ENCODE data around the gene TBC1D8B.

Gene TBC1D8B

GRCh38 chrX:106917830-106918500 lies 115.5 kb downstream of the TBC1D8B start:
- no peaks in the 10 kb centered on the region for H4K20me1 ChIP-seq (ENCODE audit: control insufficient read depth, insufficient read depth, low read depth, low read length)
- no peaks in the 10 kb centered on the region for H3K9me3 ChIP-seq (ENCODE audit: control insufficient read depth, insufficient read depth, low read length)
- H3K4me3 ChIP-seq (ENCODE audit: low read length): no peak overlapping the region
- TF ChIP-seq EZH2phosphoT487 (IDR thresholded peaks at IDR 0.05; ENCODE audit: borderline replicate concordance, low read length) (no peak), CTCF (IDR thresholded peaks at IDR 0.05; ENCODE audit: low read depth, low read length, poor library complexity, severe bottlenecking) (no peak)
- H3K27ac ChIP-seq (ENCODE audit: low read depth, low read length): no peak overlapping the region
- H3K4me1 ChIP-seq (ENCODE audit: control insufficient read depth, low read length): no peaks in the 10 kb centered on the region
- H3F3A ChIP-seq (ENCODE audit: control insufficient read depth, insufficient read depth): no peaks in the 10 kb centered on the region
- no peaks in the 10 kb centered on the region for H3K27me3 ChIP-seq (ENCODE audit: control insufficient read depth, low read length)
- no peaks in the 10 kb centered on the region for H3K9me2 ChIP-seq (replicated peaks; ENCODE audit: control insufficient read depth, low read length)
- no peaks in the 10 kb centered on the region for H3K36me3 ChIP-seq (ENCODE audit: control insufficient read depth, low read length)
- no peak overlapping the region for H3K4me2 ChIP-seq (ENCODE audit: low read length)
- no peaks in the 10 kb centered on the region for H3K79me2 ChIP-seq (ENCODE audit: control insufficient read depth, low read length)

GRCh38 chrX:106919932-106920452 lies 117.5 kb downstream of the TBC1D8B start, which contains the start of gene CLDN2:
Gene CLDN2 (plus strand): TSS chrX:106920402. CDS start chrX:106928229, 7,827 bp downstream.
- Histone ChIP-seq H3K4me2 (ENCODE audit: low read length) (no peak within 1 kb of the TSS), H3K9me3 (ENCODE audit: control insufficient read depth, insufficient read depth, low read length) (no peaks in the 10 kb centered on the region), H4K20me1 (ENCODE audit: control insufficient read depth, insufficient read depth, low read depth, low read length) (no peaks in the 10 kb centered on the region), H3K27me3 (ENCODE audit: control insufficient read depth, low read length) (no peaks in the 10 kb centered on the region), H3K36me3 (ENCODE audit: control insufficient read depth, low read length) (no peaks in the 10 kb centered on the region), H3K79me2 (ENCODE audit: control insufficient read depth, low read length) (no peaks in the 10 kb centered on the region), H3K9me2 (replicated peaks; ENCODE audit: control insufficient read depth, low read length) (no peaks in the 10 kb centered on the region), H3K27ac (ENCODE audit: low read depth, low read length) (no peak within 1 kb of the TSS), H3K4me1 (ENCODE audit: control insufficient read depth, low read length) (no peaks in the 10 kb centered on the region), H3F3A (ENCODE audit: control insufficient read depth, insufficient read depth) (no peaks in the 10 kb centered on the region), H3K4me3 (ENCODE audit: low read length) (no peak within 1 kb of the TSS)
- TF ChIP-seq EZH2phosphoT487 (IDR thresholded peaks at IDR 0.05; ENCODE audit: borderline replicate concordance, low read length): no peak
- no peak for TF ChIP-seq CTCF (IDR thresholded peaks at IDR 0.05; ENCODE audit: low read depth, low read length, poor library complexity, severe bottlenecking)

GRCh38 chrX:106921637-106922036 lies 119.2 kb downstream of the TBC1D8B start:
- Histone ChIP-seq H3K27me3 (ENCODE audit: control insufficient read depth, low read length) (no peaks in the 10 kb centered on the region), H3F3A (ENCODE audit: control insufficient read depth, insufficient read depth) (no peaks in the 10 kb centered on the region), H3K9me3 (ENCODE audit: control insufficient read depth, insufficient read depth, low read length) (no peaks in the 10 kb centered on the region), H3K4me1 (ENCODE audit: control insufficient read depth, low read length) (no peaks in the 10 kb centered on the region), H3K4me2 (ENCODE audit: low read length) (no peak overlapping the region), H3K4me3 (ENCODE audit: low read length) (no peak overlapping the region), H3K27ac (ENCODE audit: low read depth, low read length) (no peak overlapping the region), H4K20me1 (ENCODE audit: control insufficient read depth, insufficient read depth, low read depth, low read length) (no peaks in the 10 kb centered on the region), H3K36me3 (ENCODE audit: control insufficient read depth, low read length) (no peaks in the 10 kb centered on the region), H3K9me2 (replicated peaks; ENCODE audit: control insufficient read depth, low read length) (no peaks in the 10 kb centered on the region), H3K79me2 (ENCODE audit: control insufficient read depth, low read length) (no peaks in the 10 kb centered on the region)
- no peak for TF ChIP-seq EZH2phosphoT487 (IDR thresholded peaks at IDR 0.05; ENCODE audit: borderline replicate concordance, low read length)
- no peak for TF ChIP-seq CTCF (IDR thresholded peaks at IDR 0.05; ENCODE audit: low read depth, low read length, poor library complexity, severe bottlenecking)
